Measurements from ENCODE around the gene NOP53. TPM values are rescaled to one million over a fixed set of nuclear protein-coding genes. Genes with fewer than 3 reads are reported as not detected.
"Not testable (repeated sequence)": the region's sequence is repeated elsewhere in the genome, so short reads cannot be mapped to it uniquely, and the experiment has no call there.

The NOP53 gene
- total RNA-seq, 1 donor from 2014 or later: 153 TPM

DNA sequence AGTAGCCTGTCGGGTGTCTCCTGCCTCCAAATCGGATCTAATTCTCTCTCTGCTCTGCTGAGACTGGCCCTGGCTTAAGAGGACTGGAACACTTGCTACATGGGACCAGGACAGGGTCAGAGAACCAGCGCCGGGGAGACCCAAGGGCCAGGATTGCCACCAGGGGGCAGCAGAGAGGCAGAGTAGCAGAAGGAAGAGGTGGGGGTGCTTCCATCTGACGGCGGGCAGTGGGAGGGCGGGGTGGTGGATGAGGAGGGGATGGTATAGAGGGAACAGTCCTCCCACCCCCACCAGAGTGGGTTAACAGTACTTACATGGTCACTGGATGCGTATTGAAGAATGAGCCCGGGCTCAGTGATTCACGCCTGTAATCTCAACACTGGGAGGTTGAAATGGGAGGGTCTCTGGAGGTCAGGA lies 45.1 kb downstream of the NOP53 start:
- ATAC-seq (ENCODE audit: poor library complexity) (peak; percentile 60), DNase-seq (peak; percentile 90)
- intact Hi-C loops (cut with DNase I): no loop called here

DNA sequence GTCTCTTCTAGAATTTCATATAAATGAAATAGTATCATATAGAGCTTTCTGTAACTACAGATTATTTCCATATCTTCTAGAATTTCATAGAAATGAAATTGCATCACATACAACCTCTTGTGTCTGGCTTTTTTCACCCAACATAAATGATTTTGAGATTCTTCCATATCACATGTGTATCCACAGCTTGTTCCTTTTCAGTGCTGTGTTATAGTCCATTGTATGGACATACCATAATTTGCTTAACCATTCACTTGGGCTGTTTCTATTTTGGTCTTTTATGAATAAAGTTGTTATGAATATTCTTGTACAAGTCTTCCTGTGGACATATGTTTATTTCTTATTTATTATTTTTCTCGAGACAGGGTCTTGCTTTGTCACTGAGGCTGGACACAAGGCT lies 47.3 kb downstream of the NOP53 start:
- intact Hi-C loops (cut with DNase I): no loop called here
- DNase-seq (no peak), ATAC-seq (ENCODE audit: poor library complexity) (no peak)

DNA sequence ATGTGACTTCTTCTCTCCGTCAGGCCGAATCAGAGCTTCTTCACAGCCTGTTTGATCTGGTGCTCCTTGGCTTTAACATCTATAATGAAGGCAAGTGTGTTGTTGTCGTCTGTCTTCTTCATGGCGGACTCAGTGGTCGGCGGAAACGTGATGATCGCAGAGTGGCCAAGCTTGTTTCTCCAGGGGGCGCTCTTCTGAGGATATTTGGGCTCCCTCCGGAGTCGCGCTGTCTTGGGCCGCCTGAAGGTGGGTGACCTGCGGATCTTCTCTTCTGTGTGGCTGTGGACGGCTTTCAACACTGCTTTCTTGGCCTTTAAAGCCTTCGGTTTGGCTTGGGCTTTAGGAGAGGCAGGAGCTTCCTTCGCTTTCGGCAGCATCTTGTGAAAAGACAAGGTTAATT lies 49.2 kb downstream of the NOP53 start:
- ATAC-seq (ENCODE audit: poor library complexity): no peak
- intact Hi-C loops (cut with DNase I): no loop called here

DNA sequence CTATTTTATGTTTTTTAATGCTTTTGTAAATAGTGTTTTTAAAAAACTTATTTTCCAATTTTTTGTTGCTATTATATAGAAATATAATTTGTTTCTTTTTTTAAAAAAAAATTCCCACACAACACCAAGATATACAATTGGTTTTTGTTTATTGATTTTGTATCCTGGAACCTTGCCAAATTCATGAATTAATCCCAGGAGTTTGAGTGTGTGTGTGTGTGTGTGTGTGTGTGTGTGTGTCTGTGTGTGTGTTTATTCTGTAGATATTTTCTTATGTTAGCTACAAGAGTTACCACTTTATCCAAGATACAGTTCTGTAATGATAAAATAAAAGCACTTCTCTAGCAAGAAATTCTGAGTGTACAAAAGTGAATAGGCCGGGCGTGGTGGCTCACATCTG lies 51.4 kb downstream of the NOP53 start:
- DNase-seq (no peak), ATAC-seq (ENCODE audit: poor library complexity) (no peak)
- intact Hi-C loops (cut with DNase I): no loop called here

More for the DNA sequence above, 49.2 kb downstream of the NOP53 start:
- DNase-seq: no peak

DNA sequence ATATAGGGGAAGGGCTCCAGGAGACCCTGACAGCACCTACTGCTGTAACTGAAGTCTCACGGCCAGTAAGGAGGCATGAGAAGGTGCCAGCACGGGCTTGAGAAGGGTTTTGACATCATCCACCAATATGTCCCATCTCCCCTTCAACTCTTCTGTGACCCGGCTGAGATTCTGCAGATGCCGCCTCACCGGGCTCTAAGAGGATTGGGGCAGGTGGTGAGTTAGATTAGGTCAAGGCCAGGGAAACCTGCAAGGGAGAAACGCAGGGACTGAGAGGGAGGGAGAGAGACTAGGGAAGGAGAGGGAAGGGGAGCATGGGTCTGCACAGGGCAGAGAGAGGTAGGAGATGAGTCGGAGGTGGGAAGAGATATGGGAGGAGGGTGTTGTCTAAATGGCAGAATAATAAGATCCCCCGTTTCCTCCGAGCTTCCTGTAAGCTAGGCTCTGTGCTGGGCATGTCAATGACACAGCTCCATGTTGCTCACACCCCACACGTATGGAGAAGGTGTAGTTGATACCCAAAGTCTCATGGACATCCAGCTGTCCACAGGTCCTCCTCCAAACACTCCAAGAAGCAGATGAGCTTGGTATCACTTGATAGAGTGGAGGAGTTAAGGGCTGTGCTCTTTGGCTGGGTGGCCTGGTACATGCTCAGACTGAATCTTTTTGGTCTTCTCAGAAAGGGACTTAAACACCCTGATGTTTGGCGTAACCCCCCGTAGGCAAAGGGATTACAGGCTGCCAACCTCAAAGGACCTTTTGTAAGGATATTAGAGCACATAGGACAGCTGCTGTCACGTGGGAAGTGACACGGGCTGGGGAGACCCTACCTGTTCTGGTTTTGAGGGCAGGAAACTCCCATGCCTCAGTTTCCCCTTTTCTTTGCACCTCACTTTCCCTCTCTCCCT lies 52.9 kb downstream of the NOP53 start:
- intact Hi-C loops (cut with DNase I): no loop called here
- no peak for ATAC-seq (ENCODE audit: poor library complexity)

DNA sequence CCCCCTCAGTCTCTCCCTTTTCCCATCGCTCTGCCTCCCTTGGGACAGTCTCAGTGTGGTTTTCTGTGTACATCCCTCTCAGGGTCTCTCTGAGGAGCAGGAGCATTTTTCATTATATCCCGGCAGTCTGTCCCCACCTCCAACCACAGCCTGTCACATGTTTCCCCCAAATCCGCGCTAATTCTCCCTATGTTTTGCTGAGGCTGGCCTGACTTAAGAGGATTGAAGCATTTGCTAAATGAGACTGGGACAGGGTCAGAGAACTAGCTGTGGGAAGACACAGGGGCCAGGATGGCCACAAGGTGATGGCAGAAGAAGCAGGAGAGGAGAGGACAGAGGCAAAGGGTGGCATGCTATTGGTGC lies 53.5 kb downstream of the NOP53 start:
- no peak for DNase-seq
- intact Hi-C loops (cut with DNase I): no loop called here
- no peak for ATAC-seq (ENCODE audit: poor library complexity)

More for the DNA sequence above, 52.9 kb downstream of the NOP53 start:
- no peak for DNase-seq

DNA sequence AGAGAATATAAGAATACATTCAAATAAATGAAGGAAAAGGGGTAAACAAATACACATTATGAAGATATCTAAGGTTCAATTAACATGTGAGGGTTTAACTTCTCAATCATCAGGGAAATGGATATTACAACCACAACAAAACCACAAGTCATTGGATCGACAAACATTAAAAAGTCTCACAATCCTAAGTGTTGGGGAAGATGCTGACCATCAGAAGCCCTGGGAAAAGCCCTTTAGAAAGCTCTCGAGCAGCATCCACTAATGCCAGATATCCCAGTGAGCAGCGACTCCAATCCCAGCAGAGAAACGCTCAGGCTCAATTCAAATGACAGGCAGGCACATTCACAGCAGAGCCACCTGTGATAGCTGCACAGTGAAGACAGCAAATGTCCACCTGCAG lies 55.9 kb downstream of the NOP53 start:
- intact Hi-C loops (cut with DNase I): no loop called here
- no peak for ATAC-seq (ENCODE audit: poor library complexity)
- no peak for DNase-seq

DNA sequence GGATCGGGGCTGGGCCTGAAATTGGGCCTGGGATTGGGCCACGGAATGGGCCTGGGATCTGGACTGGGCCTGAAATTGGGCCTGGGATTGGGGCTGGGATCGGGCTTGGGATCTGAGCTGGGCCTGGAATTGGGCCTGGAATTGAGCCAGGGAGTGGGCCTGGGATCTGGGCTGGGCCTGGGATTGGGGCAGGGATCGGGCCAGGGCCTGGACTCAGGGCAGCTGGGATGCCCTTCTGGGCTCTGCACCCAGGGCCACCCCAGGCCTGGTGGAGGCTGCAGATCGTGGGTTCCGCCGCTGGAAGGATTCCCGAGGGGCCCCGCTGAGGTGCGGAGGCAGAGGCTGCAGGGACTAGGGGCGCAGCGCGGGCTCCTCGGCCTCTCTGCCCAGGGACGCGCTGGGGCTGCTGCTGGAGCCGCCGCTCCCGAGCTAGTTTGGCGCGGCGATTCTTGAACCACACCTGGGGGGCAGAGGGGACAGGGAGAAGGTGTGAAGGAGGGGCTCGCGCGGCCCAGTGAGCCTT lies 57.2 kb downstream of the NOP53 start:
- ATAC-seq (ENCODE audit: poor library complexity) (no peak), DNase-seq (no peak)
- intact Hi-C loops (cut with DNase I): no loop called here

DNA sequence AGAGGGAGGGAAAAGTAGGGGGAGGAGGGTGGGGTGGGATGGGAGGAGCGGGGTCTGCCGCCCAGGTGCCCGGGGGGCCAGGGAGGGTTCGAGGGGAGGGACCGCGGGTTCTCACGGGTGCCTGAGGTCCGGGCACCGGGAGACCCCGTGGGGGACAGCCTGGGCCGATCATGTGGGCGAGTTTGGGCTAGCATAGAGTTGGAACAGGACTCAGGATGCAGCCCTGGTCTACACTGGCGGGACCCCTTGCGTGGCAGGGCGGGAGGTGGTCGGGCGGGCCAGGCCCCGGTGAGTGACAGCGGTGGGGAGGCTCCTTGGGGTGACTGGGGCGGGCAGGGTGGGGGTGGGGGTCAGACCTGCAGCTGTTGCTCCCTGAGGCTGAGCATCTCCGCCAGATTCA lies 57.8 kb downstream of the NOP53 start:
- DNase-seq; ATAC-seq (ENCODE audit: poor library complexity); intact Hi-C loops (cut with DNase I): not testable (repeated sequence)

DNA sequence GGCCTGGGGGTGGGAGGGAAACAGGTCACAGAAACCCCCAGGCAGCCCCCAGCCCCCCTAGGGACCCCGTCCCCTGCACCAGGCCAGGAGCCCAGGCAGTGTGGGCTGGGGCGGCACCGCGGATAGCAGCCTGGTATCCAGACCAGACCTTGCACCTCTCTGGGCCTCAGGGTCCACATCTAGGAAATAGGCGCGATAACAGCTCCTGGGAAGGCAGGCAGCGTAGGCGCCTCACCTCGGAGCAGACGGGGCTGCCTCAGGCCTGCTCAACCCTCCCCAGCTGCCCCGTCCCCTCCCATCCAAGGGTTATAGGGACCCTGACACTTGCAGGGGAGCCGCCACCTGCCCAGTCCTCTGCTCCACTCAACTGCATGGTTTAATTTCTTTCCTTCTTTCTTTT lies 58.3 kb downstream of the NOP53 start:
- DNase-seq; intact Hi-C loops (cut with DNase I); ATAC-seq (ENCODE audit: poor library complexity): not testable (repeated sequence)

DNA sequence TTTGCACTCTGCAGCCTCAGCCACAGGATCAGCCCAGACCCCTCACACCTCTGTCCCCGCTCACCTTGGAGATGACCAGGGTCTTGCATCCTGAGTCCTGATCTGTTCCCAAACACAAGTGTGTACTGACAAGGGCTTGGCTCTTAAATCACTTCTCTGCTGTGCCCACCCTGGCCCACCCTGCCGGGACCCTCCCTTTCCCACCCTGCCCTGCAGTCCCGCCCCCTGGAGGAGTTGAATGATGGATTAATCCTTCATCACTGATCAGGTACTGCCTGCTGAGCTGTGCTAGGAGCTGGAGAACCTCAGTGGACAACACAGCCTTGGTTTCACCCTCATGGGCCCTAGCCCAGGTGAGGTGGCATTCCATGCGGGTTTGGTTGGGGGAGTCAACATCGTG lies 59.1 kb downstream of the NOP53 start, which contains the start of gene TPRX1:
TSS of gene TPRX1 (minus strand) at position 101 of the 400 bp plus-strand sequence. CDS start at position 89, 12 bp downstream.
- intact Hi-C loops (cut with DNase I); ATAC-seq (ENCODE audit: poor library complexity); DNase-seq: not testable (repeated sequence)

DNA sequence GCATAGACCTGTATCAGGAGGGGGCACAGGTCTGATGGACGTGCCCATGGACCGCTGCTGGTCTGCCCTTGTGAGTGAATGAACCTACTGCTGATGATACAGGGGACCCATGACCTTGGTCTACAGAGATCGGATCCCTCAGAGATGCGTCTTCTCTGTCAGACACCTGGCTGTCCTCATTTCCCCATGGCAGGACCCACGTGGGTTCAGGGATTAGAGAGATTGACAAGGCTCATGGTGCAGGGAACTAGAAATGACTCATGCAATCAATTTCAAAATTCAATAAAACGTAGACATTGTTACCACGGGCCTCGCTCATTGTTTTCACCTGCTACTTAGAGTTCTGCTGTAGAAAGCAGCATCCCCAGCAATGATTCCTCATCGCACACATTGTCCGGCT lies 60.0 kb downstream of the NOP53 start:
- DNase-seq: no peak
- ATAC-seq (ENCODE audit: poor library complexity): no peak
- intact Hi-C loops (cut with DNase I): no loop called here

DNA sequence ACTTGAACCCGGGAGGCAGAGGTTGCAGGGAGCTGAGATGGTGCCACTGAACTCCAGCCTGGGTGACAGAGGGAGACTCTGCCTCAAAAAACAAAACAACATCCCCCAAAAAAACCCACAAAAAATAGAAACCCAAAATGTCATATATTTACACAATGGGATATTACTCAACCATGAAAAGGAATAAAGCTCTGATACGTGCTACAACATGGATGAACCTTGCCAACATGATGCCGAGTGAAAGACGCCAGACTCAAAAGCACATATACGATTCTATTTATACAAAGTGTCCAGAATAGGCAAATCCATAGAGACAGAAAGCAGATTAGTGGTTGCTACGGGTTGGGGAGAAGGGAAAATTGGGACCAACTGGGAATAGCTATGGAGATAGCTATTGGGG lies 61.1 kb downstream of the NOP53 start:
- no peak for ATAC-seq (ENCODE audit: poor library complexity)
- intact Hi-C loops (cut with DNase I): no loop called here
- no peak for DNase-seq

Other genes with a start within 250 kb of the NOP53 start
- gene NAPA, start 230.5 kb upstream of the NOP53 start, total RNA-seq: 113 TPM
- gene ZNF541, start 172.4 kb upstream of the NOP53 start, total RNA-seq: 0.35 TPM
- 7.2 TPM for gene BICRA, start 136.4 kb upstream of the NOP53 start, total RNA-seq
- 45.2 TPM for gene EHD2, start 32.1 kb upstream of the NOP53 start, total RNA-seq
- 1,241 TPM for gene SELENOW, start 33.2 kb downstream of the NOP53 start, total RNA-seq
- gene TPRX1, start 59.0 kb downstream of the NOP53 start, total RNA-seq: not detected
- not detected for gene CRX, start 76.4 kb downstream of the NOP53 start, total RNA-seq
- gene TPRX2, start 113.7 kb downstream of the NOP53 start, total RNA-seq: not detected
- not detected for gene SULT2A1, start 140.8 kb downstream of the NOP53 start, total RNA-seq
- gene BSPH1, start 246.6 kb downstream of the NOP53 start, total RNA-seq: not detected
- gene ELSPBP1, start 249.1 kb downstream of the NOP53 start, total RNA-seq: not detected